Gastrocnemius medialis (tissue), 4 donors: Measurements from ENCODE around the gene ZNF587.

Experiments
- CTCF ChIP-seq, 5 experiments: fragments of 450-650 bp in 3 of 5; fragments of 200-600 bp in 2 of 5; sonication (generic) in 2 of 5; IDR thresholded peaks in 4 of 5; conservative IDR thresholded peaks in 1 of 5; 1 replicate in 4 of 5; 2 replicates in 1 of 5; pipeline ENCODE4 v1.5.1; 2016 to 2019; ENCODE audit warnings: antibody characterized with exemption in 5 of 5, mild to moderate bottlenecking in 3 of 5, moderate library complexity in 3 of 5
- POLR2A ChIP-seq, 2 donors: fragments of 450-650 bp; IDR thresholded peaks; one replicate each; pipeline ENCODE4 v1.6.1; 2017; ENCODE audit warnings: antibody characterized with exemption in 2 of 2, mild to moderate bottlenecking in 2 of 2, moderate library complexity in 2 of 2

DNA sequence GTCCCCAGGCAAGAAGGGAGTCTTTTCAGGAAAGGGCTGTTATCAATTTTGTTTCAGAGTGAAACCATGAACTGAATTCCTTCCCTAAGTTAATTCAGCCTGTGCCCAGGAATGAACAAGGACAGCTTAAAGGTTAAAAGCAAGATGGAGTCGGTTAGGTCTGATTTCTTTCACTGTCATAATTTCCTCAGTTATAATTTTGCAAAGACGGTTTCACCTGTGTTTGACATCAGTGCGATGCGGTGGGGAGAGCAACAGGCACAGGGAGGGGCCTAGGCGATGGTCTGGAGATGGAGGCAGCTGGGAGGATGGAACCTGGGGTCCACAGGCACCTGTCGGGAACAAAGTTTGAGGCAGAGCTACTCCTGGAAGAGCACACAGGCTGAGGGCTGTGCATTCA, 29.1 kb upstream of the ZNF587 start:
- TF ChIP-seq CTCF (IDR thresholded peaks at IDR 0.05 in 4 of 5, conservative IDR thresholded peaks at IDR 0.05 in 1 of 5): no peak
- no peak for TF ChIP-seq POLR2A (IDR thresholded peaks at IDR 0.05)
